Upper lobe of right lung (tissue), 1 donor: ENCODE data around the gene CNNM1. TPM values are rescaled to one million over a fixed set of nuclear protein-coding genes. Genes with fewer than 3 reads are reported as not detected.

Experiments used
- ATAC-seq: fragments of 200-7000 bp; cut with Tn5 transposase; one replicate; pipeline ENCODE4 v1.9.1; 2020; ENCODE audit warnings: mild to moderate bottlenecking, moderate library complexity
- DNase-seq: peaks from one replicate; pipeline ENCODE4 v3.0.0-alpha.2; 2020
- H3K27ac ChIP-seq: fragments of 200-600 bp; one replicate; pipeline ENCODE4 v1.8.0; 2022
- H3K27me3 ChIP-seq: fragments of 200-600 bp; one replicate; pipeline ENCODE4 v1.8.0; 2022; ENCODE audit warnings: mild to moderate bottlenecking
- H3K36me3 ChIP-seq: fragments of 200-600 bp; one replicate; pipeline ENCODE4 v1.8.0; 2022
- H3K4me1 ChIP-seq: fragments of 200-600 bp; one replicate; pipeline ENCODE4 v1.8.0; 2022
- H3K4me3 ChIP-seq: fragments of 200-600 bp; one replicate; pipeline ENCODE4 v1.8.0; 2022; ENCODE audit warnings: mild to moderate bottlenecking
- H3K9me3 ChIP-seq: fragments of 200-600 bp; one replicate; pipeline ENCODE4 v1.8.0; 2022
- CTCF ChIP-seq: fragments of 200-600 bp; IDR thresholded peaks from one replicate; pipeline ENCODE4 v1.8.0; 2022; ENCODE audit warnings: antibody characterized with exemption
- intact Hi-C: fragments of 100-400 bp; cut with DNase I; formaldehyde crosslinking; loops from one replicate; pipeline ENCODE4 v1.11.0; 2022
- total RNA-seq: library from RNA; stranded (reverse); fragmentation: NEBNext Ultra II Directional; extraction: Animal tissue kit (Norgen Biotek cat#: 25700); gene quantifications from one replicate; pipeline ENCODE4 v1.2.1, GENCODE V29; 2021
- donor health status: DM: no; HTN: yes; CAD: no; lungs with severe emphysema.

CNNM1 gene
- total RNA-seq, 1 donor from 2014 or later: 0.69 TPM

GRCh38 chr10:99432047-99432446 lies 102.9 kb downstream of the CNNM1 start:
- Histone ChIP-seq H3K27ac (no peak overlapping the region), H3K4me1 (peaks cover 16% of the 10 kb centered on the region), H3K4me3 (peak overlapping the region; percentile 92), H3K27me3 (no peaks in the 10 kb centered on the region), H3K36me3 (no peaks in the 10 kb centered on the region), H3K9me3 (no peaks in the 10 kb centered on the region)
- intact Hi-C loops: no loop called here
- DNase-seq (no peak), ATAC-seq (no peak)
- TF ChIP-seq CTCF: no peak

GRCh38 chr10:99432881-99433280 lies 103.7 kb downstream of the CNNM1 start:
- intact Hi-C loops: no loop called here
- H3K36me3 ChIP-seq: no peaks in the 10 kb centered on the region
- TF ChIP-seq CTCF: no peak
- no peaks in the 10 kb centered on the region for H3K27me3 ChIP-seq
- DNase-seq (no peak), ATAC-seq (no peak)
- H3K27ac ChIP-seq: no peak overlapping the region
- H3K9me3 ChIP-seq: no peaks in the 10 kb centered on the region
- no peak overlapping the region for H3K4me3 ChIP-seq
- peaks cover 16% of the 10 kb centered on the region for H3K4me1 ChIP-seq

GRCh38 chr10:99433378-99434020 lies 104.3 kb downstream of the CNNM1 start:
- Histone ChIP-seq H3K4me3 (no peak overlapping the region), H3K4me1 (peaks cover 16% of the 10 kb centered on the region), H3K27me3 (no peaks in the 10 kb centered on the region), H3K36me3 (no peaks in the 10 kb centered on the region), H3K27ac (no peak overlapping the region), H3K9me3 (no peaks in the 10 kb centered on the region)
- no peak for TF ChIP-seq CTCF
- DNase-seq (no peak), ATAC-seq (no peak)
- intact Hi-C loops: no loop called here

GRCh38 chr10:99435986-99436638 lies 107.0 kb downstream of the CNNM1 start:
- no peak for DNase-seq
- no peaks in the 10 kb centered on the region for H3K36me3 ChIP-seq
- H3K9me3 ChIP-seq: no peaks in the 10 kb centered on the region
- TF ChIP-seq CTCF: peak; percentile 60
- no peak overlapping the region for H3K27ac ChIP-seq
- ATAC-seq: peak; percentile 65
- H3K27me3 ChIP-seq: no peaks in the 10 kb centered on the region
- no peak overlapping the region for H3K4me3 ChIP-seq
- H3K4me1 ChIP-seq: peaks cover 7% of the 10 kb centered on the region
- intact Hi-C loops: no loop called here

- DNase-seq: no peak
- ATAC-seq: no peak
- no peaks in the 10 kb centered on the region for H3K36me3 ChIP-seq
- intact Hi-C loops: no loop called here
- no peaks in the 10 kb centered on the region for H3K4me1 ChIP-seq
- H3K9me3 ChIP-seq: no peaks in the 10 kb centered on the region
- no peaks in the 10 kb centered on the region for H3K27me3 ChIP-seq
- H3K27ac ChIP-seq: no peak overlapping the region
- no peak for TF ChIP-seq CTCF
- no peak overlapping the region for H3K4me3 ChIP-seq
Observed at GRCh38 chr10:99438890-99439289, 109.7 kb downstream of the CNNM1 start.
